ENCODE results near the gene DGKI. TPM values are rescaled to one million over a fixed set of nuclear protein-coding genes. Genes with fewer than 3 reads are reported as not detected.

DGKI gene
- total and polyA plus RNA-seq, 11 donors: 0.36 to 4.6 (median 1.0) TPM

DNA sequence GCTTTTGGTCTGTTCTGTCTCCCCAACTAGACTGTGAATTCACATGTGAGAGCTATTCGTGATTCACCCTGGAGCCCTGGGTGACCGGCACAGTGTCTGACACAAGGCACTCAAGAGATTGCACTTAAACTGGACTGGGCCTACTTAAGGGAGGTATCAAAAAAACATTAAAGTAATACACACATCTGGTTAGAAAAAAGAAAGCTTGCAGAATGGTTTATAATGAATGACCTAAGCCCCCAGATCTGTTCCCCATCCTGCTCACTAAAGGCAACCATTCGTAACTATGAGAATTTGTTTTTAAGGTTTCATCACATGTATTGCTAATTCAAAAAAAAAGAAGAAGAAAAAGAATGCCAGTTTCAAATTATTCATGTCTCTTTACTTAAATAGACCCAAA lies 74.5 kb downstream of the DGKI start:
- Histone ChIP-seq H3K36me3 (no peaks in the 10 kb centered on the region), H3K27me3 (no peaks in the 10 kb centered on the region), H3K4me3 (no peak overlapping the region), H3K4me1 (peaks cover 0 to 9% (median 0%) of the 10 kb centered on the region in 12 donors), H3K27ac (no peak overlapping the region), H3K9me3 (no peaks in the 10 kb centered on the region)
- WGBS, 4 donors: 48 to 64% (median 56%) methylated on average over 3 of the region's 3 CpGs
- ATAC-seq (peak in 2 of 4 donors; percentile 58 to 70), DNase-seq (peak in 1 of 5 donors; percentile 26)
- intact Hi-C loops (cut with DNase I): loop anchor here in 1 of 10 donors (2.0 kb wide), 1 partner anchor 24 kb away; no protein-coding TSS in a partner anchor
- no peak for TF ChIP-seq POLR2A (IDR thresholded peaks at IDR 0.05)
- TF ChIP-seq CTCF (IDR thresholded peaks at IDR 0.05): no peak

DNA sequence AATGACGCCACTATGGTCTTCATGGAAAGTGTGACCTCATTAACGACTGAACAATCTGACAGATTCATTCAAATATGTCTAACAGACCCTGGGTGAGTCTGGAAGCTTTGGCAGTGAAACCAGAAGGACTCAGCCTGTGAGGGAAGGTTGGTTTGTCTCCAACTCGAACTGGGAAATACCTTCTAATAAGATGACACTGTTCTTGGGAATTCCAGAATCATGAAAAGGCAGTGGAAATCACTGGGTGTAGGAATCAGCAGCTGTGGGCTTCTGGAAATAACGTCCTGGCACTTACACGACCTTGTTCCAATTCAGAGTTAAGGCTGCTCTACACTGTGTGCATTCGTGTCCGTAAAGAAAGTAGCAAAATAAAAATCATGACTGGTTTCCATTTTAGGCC lies 75.1 kb downstream of the DGKI start:
- Histone ChIP-seq H3K4me1 (peaks cover 0 to 9% (median 0%) of the 10 kb centered on the region in 12 donors), H3K36me3 (no peaks in the 10 kb centered on the region), H3K27me3 (no peaks in the 10 kb centered on the region), H3K27ac (no peak overlapping the region), H3K9me3 (no peaks in the 10 kb centered on the region), H3K4me3 (no peak overlapping the region)
- no peak for TF ChIP-seq POLR2A (IDR thresholded peaks at IDR 0.05)
- no peak for TF ChIP-seq CTCF (IDR thresholded peaks at IDR 0.05)
- intact Hi-C loops (cut with DNase I): loop anchor here in 1 of 10 donors (2.0 kb wide), 1 partner anchor 23 kb away; no protein-coding TSS in a partner anchor
- 61 to 74% (median 72%) methylated on average over 7 of the region's 7 CpGs for WGBS, 4 donors
- ATAC-seq (no peak), DNase-seq (no peak)

GRCh38 chr7:137771273-137771672 lies 75.5 kb downstream of the DGKI start:
- H3K4me3 ChIP-seq: no peak overlapping the region
- H3K27me3 ChIP-seq: no peaks in the 10 kb centered on the region
- TF ChIP-seq CTCF (IDR thresholded peaks at IDR 0.05) (no peak), POLR2A (IDR thresholded peaks at IDR 0.05) (no peak)
- intact Hi-C loops (cut with DNase I): no loop called here
- WGBS, 4 donors: 94 to 99% (median 98%) methylated on average over 5 of the region's 5 CpGs
- H3K36me3 ChIP-seq: no peaks in the 10 kb centered on the region
- no peaks in the 10 kb centered on the region for H3K9me3 ChIP-seq
- H3K27ac ChIP-seq: no peak overlapping the region
- DNase-seq (no peak), ATAC-seq (no peak)
- H3K4me1 ChIP-seq: peaks cover 0 to 9% (median 0%) of the 10 kb centered on the region in 12 donors

- no peak overlapping the region for H3K4me3 ChIP-seq
- H3K27me3 ChIP-seq: no peaks in the 10 kb centered on the region
- H3K4me1 ChIP-seq: peaks cover 0 to 9% (median 0%) of the 10 kb centered on the region in 12 donors
- no peak for TF ChIP-seq POLR2A (IDR thresholded peaks at IDR 0.05)
- H3K9me3 ChIP-seq: no peaks in the 10 kb centered on the region
- no peak overlapping the region for H3K27ac ChIP-seq
- intact Hi-C loops (cut with DNase I): no loop called here
- DNase-seq: no peak
- WGBS, 4 donors: 39 to 58% (median 53%) methylated on average over 6 of the region's 6 CpGs
- ATAC-seq: no peak
- H3K36me3 ChIP-seq: no peaks in the 10 kb centered on the region
Measured at GRCh38 chr7:137768366-137768765, 78.4 kb downstream of the DGKI start.

GRCh38 chr7:137762334-137762733 lies 84.4 kb downstream of the DGKI start:
- no peaks in the 10 kb centered on the region for H3K4me1 ChIP-seq
- ATAC-seq: no peak
- DNase-seq: no peak
- no peaks in the 10 kb centered on the region for H3K27me3 ChIP-seq
- H3K36me3 ChIP-seq: no peaks in the 10 kb centered on the region
- H3K27ac ChIP-seq: no peak overlapping the region
- H3K9me3 ChIP-seq: no peaks in the 10 kb centered on the region
- intact Hi-C loops (cut with DNase I): no loop called here
- 78 to 98% (median 82%) methylated on average over 2 of the region's 2 CpGs for WGBS, 4 donors
- no peak overlapping the region for H3K4me3 ChIP-seq
- TF ChIP-seq CTCF (IDR thresholded peaks at IDR 0.05) (no peak), POLR2A (IDR thresholded peaks at IDR 0.05) (no peak)
